ENCODE results near the gene CD300H. TPM values are rescaled to one million over a fixed set of nuclear protein-coding genes. Genes with fewer than 3 reads are reported as not detected.

The CD300H gene
- total RNA-seq: not detected in 2 replicates

GRCh38 chr17:74567397-74567796 lies at the start of gene CD300H:
CD300H (minus strand) TSS chr17:74567509.

GRCh38 chr17:74592087-74592990 lies 25.0 kb upstream of the CD300H start, which contains the start of gene CD300LD:
CD300LD (minus strand) TSS chr17:74592283; CDS start chr17:74592202, 81 bp downstream.

GRCh38 chr17:74545843-74546230 lies 21.5 kb downstream of the CD300H start, which contains the start of gene CD300C:
CD300C (minus strand) TSS chr17:74546115; CDS start chr17:74545782, 333 bp downstream.

GRCh38 chr17:74531231-74531761 lies 36.0 kb downstream of the CD300H start, which contains the start of gene CD300LB:
CD300LB (minus strand) TSS chr17:74531475; CDS start chr17:74531350, 125 bp downstream.

Other genes with a start within 250 kb of the CD300H start
- gene KIF19, start 241.3 kb downstream of the CD300H start, total RNA-seq: not detected in 2 replicates
- not detected in 2 replicates for gene BTBD17, start 205.6 kb downstream of the CD300H start, total RNA-seq
- gene GPR142, start 200.0 kb downstream of the CD300H start, total RNA-seq: not detected in 2 replicates
- gene GPRC5C, start 135.4 kb downstream of the CD300H start, total RNA-seq: 3.2 and 5.0 TPM in 2 replicates
- not detected in 2 replicates for gene CD300A, start 100.9 kb downstream of the CD300H start, total RNA-seq
- not detected in 2 replicates for gene CD300LB, start 36.0 kb downstream of the CD300H start, total RNA-seq
- not detected in 2 replicates for gene CD300C, start 21.4 kb downstream of the CD300H start, total RNA-seq
- not detected in 2 replicates for gene CD300LD, start 24.8 kb upstream of the CD300H start, total RNA-seq
- gene CD300E, start 56.2 kb upstream of the CD300H start, total RNA-seq: not detected in 2 replicates
- gene CD300LF, start 145.4 kb upstream of the CD300H start, total RNA-seq: not detected in 2 replicates
- gene RAB37, start 169.7 kb upstream of the CD300H start, total RNA-seq: 0.49 and 0.85 TPM in 2 replicates
- gene NHERF1, start 181.1 kb upstream of the CD300H start, total RNA-seq: 15.4 and 23.3 TPM in 2 replicates
- 39.3 and 42.5 TPM in 2 replicates for gene NAT9, start 208.8 kb upstream of the CD300H start, total RNA-seq

All from hair follicle dermal papilla cell (primary cell).